K562 (cell line): ENCODE data around the gene TBC1D25. TPM values are rescaled to one million over a fixed set of nuclear protein-coding genes. Genes with fewer than 3 reads are reported as not detected.

Experiments
- CEBPB ChIP-seq: fragments of 450-650 bp; IDR thresholded peaks from 2 replicates; pipeline ENCODE4 v1.6.1; 2016; ENCODE audit warnings: missing genetic modification characterization, missing compliant biosample characterization
- CEBPG ChIP-seq, 3 experiments: fragments of 200-800 bp in 1 of 3; sonication (Bioruptor generic) in 1 of 3; sonication (generic) in 1 of 3; formaldehyde crosslinking in 1 of 3; IDR thresholded peaks in 2 of 3; conservative IDR thresholded peaks in 1 of 3; 2 replicates each; pipeline versions ENCODE4 v1.6.1 to v1.8.0; 2016 to 2022; ENCODE audit warnings: missing compliant biosample characterization in 2 of 3, missing genetic modification characterization in 2 of 3, mild to moderate bottlenecking in 1 of 3, missing genetic modification reagents in 1 of 3
- FOXA3 ChIP-seq, 2 experiments: fragments of 450-650 bp in 1 of 2; sonication (generic) in 1 of 2; formaldehyde crosslinking; IDR thresholded peaks in 1 of 2; conservative IDR thresholded peaks in 1 of 2; 2 replicates each; pipeline versions ENCODE4 v1.4.0 to v1.8.0; 2020 to 2022; ENCODE audit warnings: mild to moderate bottlenecking in 2 of 2, missing genetic modification reagents in 1 of 2
- HMG20B ChIP-seq: fragments of 250-450 bp; sonication (Bioruptor Pico); IDR thresholded peaks from 2 replicates; pipeline ENCODE4 v1.5.0; 2021; ENCODE audit warnings: mild to moderate bottlenecking
- RBM22 ChIP-seq: fragments of 200-400 bp; formaldehyde crosslinking; IDR thresholded peaks from 2 replicates; pipeline ENCODE4 v1.6.1; 2018; ENCODE audit warnings: low read length, low read depth; ENCODE audit not compliant: poor library complexity, severe bottlenecking
- RHOXF2B ChIP-seq: fragments of 250-450 bp; sonication (Bioruptor Pico); conservative IDR thresholded peaks from 2 replicates; pipeline ENCODE4 v1.5.1; 2021
- TCFL5 ChIP-seq: fragments of 250-450 bp; sonication (Bioruptor Pico); conservative IDR thresholded peaks from 2 replicates; pipeline ENCODE4 v1.6.1; 2021; ENCODE audit warnings: mild to moderate bottlenecking, moderate library complexity, matching md5 sums
- ZFP91 ChIP-seq: sonication (generic); formaldehyde crosslinking; IDR thresholded peaks from 2 replicates; pipeline ENCODE4 v1.8.0; 2022; ENCODE audit warnings: mild to moderate bottlenecking, missing genetic modification reagents
- ZNF717 ChIP-seq: fragments of 250-450 bp; sonication (Bioruptor Pico); IDR thresholded peaks from 2 replicates; pipeline ENCODE4 v1.5.0; 2021
- ZNF778 ChIP-seq: fragments of 450-650 bp; formaldehyde crosslinking; IDR thresholded peaks from 2 replicates; pipeline ENCODE4 v1.4.0; 2020; ENCODE audit warnings: mild to moderate bottlenecking, moderate library complexity
- polyA plus RNA-seq, 8 experiments: library from polyadenylated mRNA; depleted of rRNA in 4 of 8; stranded (reverse) in 5 of 8; unstranded in 3 of 8; fragments of >200 nt; fragmentation: Nextera tagmentation in 2 of 8; fragmentation: Illumina TruSeq in 1 of 8; extraction: Ambion mirVana in 2 of 8; extraction: Trizol in 1 of 8; gene quantifications; 2 replicates each; pipeline versions ENCODE4 v1.2.1 to v1.2.3, GENCODE V29; 2011 to 2014; ENCODE audit warnings: inconsistent platforms in 1 of 8, missing spikeins in 1 of 8
- total RNA-seq, 7 experiments: library from RNA; depleted of rRNA in 6 of 7; stranded (reverse); fragments of >200 nt in 6 of 7; fragmentation: Illumina TruSeq in 2 of 7; extraction: Trizol in 2 of 7; gene quantifications; 2 replicates each; pipeline versions ENCODE4 v1.2.1 to v1.2.3, GENCODE V29; 2011 to 2021; ENCODE audit warnings: low replicate concordance in 1 of 7
- TF ChIP-seq, protein P1 (sequence below): fragments of 250-450 bp; sonication (Bioruptor Pico); IDR thresholded peaks from 2 replicates; pipeline ENCODE4 v1.9.0; 2021; ENCODE audit warnings: mild to moderate bottlenecking, inconsistent platforms
- TF ChIP-seq, protein P2 (sequence below), 2 experiments: fragments of 200-800 bp in 1 of 2; sonication (Bioruptor generic) in 1 of 2; sonication (generic) in 1 of 2; formaldehyde crosslinking in 1 of 2; IDR thresholded peaks in 1 of 2; conservative IDR thresholded peaks in 1 of 2; 2 replicates each; pipeline versions ENCODE4 v1.5.0 to v1.6.1; 2016 to 2020; ENCODE audit warnings: missing compliant biosample characterization in 1 of 2, missing genetic modification characterization in 1 of 2, missing genetic modification reagents in 1 of 2
- TF ChIP-seq, protein P3 (sequence below), 2 experiments: fragments of 450-650 bp in 1 of 2; sonication (generic) in 1 of 2; formaldehyde crosslinking; conservative IDR thresholded peaks; 2 replicates each; pipeline versions ENCODE4 v1.4.0 to v1.8.1; 2020 to 2022; ENCODE audit warnings: mild to moderate bottlenecking in 1 of 2, missing genetic modification reagents in 1 of 2
- TF ChIP-seq, protein P4 (sequence below), 2 experiments: fragments of 450-650 bp; IDR thresholded peaks; 2 replicates each; pipeline ENCODE4 v1.6.1; 2018; ENCODE audit warnings: mild to moderate bottlenecking in 2 of 2, low read depth in 1 of 2; ENCODE audit not compliant: partially characterized antibody in 2 of 2

The TBC1D25 gene
- total and polyA plus RNA-seq, 9 of the 15 experiments (the other 6 are each of a cell fraction or from before 2014, with no cell fraction given), result 0.62 to 10.6 (median 3.9) TPM

DNA sequence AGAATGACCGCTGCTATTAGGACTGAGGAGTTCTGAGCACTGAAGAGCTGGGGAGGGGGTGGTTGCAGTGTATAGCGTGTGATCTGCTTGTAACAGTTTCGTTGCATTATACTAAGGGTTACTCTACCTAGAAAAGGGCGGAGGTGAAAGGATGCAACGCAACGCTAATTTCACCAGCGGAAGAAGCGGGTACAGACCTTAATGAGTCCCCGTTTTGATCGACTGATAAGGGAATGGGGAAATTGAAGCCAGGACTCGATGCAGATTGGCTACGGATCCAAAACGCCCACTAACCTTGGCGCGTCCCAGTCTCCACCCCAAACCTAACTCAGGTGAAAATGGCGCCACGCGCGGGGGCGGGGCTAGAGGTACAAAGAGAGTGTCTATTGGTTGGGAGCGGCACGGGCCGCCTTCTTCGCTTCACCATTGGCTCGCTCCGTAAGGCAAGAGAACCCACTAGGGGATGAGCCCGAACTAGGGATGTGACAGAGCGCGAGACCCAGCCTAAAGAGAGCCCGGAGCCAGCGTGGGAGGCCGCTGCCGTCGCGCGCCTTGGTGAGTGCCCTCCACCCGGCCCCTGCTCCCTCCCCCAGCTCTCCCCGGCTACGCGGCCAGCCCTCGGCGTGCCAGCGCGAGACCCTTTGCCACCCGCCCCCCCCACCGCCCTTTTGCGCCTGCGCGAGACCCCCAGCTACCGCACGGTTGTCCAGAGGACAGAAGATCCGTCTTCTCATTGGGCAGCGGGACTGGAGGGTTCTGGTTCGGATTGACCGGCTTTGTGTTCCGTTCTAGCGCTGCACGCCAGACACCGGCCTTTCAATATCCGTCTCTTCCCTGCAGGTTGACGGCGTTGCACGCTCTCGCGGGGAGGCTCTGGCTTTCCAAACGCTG is 17.9 kb upstream of the TBC1D25 start, which contains the start of gene EBP (continued):
- TF ChIP-seq, protein P1, sequence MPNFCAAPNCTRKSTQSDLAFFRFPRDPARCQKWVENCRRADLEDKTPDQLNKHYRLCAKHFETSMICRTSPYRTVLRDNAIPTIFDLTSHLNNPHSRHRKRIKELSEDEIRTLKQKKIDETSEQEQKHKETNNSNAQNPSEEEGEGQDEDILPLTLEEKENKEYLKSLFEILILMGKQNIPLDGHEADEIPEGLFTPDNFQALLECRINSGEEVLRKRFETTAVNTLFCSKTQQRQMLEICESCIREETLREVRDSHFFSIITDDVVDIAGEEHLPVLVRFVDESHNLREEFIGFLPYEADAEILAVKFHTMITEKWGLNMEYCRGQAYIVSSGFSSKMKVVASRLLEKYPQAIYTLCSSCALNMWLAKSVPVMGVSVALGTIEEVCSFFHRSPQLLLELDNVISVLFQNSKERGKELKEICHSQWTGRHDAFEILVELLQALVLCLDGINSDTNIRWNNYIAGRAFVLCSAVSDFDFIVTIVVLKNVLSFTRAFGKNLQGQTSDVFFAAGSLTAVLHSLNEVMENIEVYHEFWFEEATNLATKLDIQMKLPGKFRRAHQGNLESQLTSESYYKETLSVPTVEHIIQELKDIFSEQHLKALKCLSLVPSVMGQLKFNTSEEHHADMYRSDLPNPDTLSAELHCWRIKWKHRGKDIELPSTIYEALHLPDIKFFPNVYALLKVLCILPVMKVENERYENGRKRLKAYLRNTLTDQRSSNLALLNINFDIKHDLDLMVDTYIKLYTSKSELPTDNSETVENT (CRISPR knock-in tag), result no peak
- TF ChIP-seq RHOXF2B (CRISPR knock-in tag) (no peak), ZNF717 (CRISPR knock-in tag) (no peak), HMG20B (CRISPR knock-in tag) (no peak), FOXA3 (CRISPR knock-in tag; conservative IDR thresholded peaks at IDR 0.05 in 1 of 2, IDR thresholded peaks at IDR 0.05 in 1 of 2) (no peak), RBM22 (no peak), ZFP91 (CRISPR knock-in tag) (no peak), CEBPG (CRISPR knock-in tag; IDR thresholded peaks at IDR 0.05) (no peak), CEBPG (tag; conservative IDR thresholded peaks at IDR 0.05 in 1 of 2, IDR thresholded peaks at IDR 0.05 in 1 of 2) (no peak), CEBPB (0 out of 2 replicates have a peak, but pooled peaks have one; percentile 11), ZNF778 (CRISPR knock-in tag) (no peak), TCFL5 (CRISPR knock-in tag) (no peak)
- TF ChIP-seq, protein P2, sequence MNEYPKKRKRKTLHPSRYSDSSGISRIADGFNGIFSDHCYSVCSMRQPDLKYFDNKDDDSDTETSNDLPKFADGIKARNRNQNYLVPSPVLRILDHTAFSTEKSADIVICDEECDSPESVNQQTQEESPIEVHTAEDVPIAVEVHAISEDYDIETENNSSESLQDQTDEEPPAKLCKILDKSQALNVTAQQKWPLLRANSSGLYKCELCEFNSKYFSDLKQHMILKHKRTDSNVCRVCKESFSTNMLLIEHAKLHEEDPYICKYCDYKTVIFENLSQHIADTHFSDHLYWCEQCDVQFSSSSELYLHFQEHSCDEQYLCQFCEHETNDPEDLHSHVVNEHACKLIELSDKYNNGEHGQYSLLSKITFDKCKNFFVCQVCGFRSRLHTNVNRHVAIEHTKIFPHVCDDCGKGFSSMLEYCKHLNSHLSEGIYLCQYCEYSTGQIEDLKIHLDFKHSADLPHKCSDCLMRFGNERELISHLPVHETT (CRISPR knock-in tag; conservative IDR thresholded peaks at IDR 0.05 in 1 of 2, IDR thresholded peaks at IDR 0.05 in 1 of 2), result no peak
- TF ChIP-seq, protein P3, sequence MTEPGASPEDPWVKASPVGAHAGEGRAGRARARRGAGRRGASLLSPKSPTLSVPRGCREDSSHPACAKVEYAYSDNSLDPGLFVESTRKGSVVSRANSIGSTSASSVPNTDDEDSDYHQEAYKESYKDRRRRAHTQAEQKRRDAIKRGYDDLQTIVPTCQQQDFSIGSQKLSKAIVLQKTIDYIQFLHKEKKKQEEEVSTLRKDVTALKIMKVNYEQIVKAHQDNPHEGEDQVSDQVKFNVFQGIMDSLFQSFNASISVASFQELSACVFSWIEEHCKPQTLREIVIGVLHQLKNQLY (CRISPR knock-in tag; conservative IDR thresholded peaks at IDR 0.05), result no peak
- TF ChIP-seq, protein P4, sequence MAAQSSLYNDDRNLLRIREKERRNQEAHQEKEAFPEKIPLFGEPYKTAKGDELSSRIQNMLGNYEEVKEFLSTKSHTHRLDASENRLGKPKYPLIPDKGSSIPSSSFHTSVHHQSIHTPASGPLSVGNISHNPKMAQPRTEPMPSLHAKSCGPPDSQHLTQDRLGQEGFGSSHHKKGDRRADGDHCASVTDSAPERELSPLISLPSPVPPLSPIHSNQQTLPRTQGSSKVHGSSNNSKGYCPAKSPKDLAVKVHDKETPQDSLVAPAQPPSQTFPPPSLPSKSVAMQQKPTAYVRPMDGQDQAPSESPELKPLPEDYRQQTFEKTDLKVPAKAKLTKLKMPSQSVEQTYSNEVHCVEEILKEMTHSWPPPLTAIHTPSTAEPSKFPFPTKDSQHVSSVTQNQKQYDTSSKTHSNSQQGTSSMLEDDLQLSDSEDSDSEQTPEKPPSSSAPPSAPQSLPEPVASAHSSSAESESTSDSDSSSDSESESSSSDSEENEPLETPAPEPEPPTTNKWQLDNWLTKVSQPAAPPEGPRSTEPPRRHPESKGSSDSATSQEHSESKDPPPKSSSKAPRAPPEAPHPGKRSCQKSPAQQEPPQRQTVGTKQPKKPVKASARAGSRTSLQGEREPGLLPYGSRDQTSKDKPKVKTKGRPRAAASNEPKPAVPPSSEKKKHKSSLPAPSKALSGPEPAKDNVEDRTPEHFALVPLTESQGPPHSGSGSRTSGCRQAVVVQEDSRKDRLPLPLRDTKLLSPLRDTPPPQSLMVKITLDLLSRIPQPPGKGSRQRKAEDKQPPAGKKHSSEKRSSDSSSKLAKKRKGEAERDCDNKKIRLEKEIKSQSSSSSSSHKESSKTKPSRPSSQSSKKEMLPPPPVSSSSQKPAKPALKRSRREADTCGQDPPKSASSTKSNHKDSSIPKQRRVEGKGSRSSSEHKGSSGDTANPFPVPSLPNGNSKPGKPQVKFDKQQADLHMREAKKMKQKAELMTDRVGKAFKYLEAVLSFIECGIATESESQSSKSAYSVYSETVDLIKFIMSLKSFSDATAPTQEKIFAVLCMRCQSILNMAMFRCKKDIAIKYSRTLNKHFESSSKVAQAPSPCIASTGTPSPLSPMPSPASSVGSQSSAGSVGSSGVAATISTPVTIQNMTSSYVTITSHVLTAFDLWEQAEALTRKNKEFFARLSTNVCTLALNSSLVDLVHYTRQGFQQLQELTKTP (IDR thresholded peaks at IDR 0.05; ENCODE audit: low read depth in 1 of 2, partially characterized antibody in 2 of 2), result no peak
